ENCODE data around the gene KRT80. TPM values are rescaled to one million over a fixed set of nuclear protein-coding genes. Genes with fewer than 3 reads are reported as not detected.
A peak's percentile ranks its signal among the peaks of the same experiment; 100 is the strongest.

KRT80 gene
- total RNA-seq, 5 donors from 2014 or later (not counting 1 experiment from before 2014, with no cell fraction given), result 0.09 to 0.12 TPM; not detected in 3

GRCh38 chr12:52145228-52146088 lies 46.4 kb downstream of the KRT80 start:
- Histone ChIP-seq H3K36me3 (ENCODE audit: control insufficient read depth in 2 of 2, extremely low read depth in 1 of 2, insufficient read depth in 1 of 2, low read length in 1 of 2) (no peaks in the 10 kb centered on the region), H3K9me3 (no peaks in the 10 kb centered on the region), H3K4me1 (ENCODE audit: control insufficient read depth in 1 of 2, extremely low read depth in 1 of 2, insufficient read depth in 2 of 2, low read length in 2 of 2) (no peaks in the 10 kb centered on the region), H3K27me3 (replicated peaks in 1 of 2; ENCODE audit: control insufficient read depth in 2 of 2, extremely low read depth in 1 of 2, insufficient read depth in 2 of 2, low read length in 1 of 2) (peaks cover 0 to 14% of the 10 kb centered on the region in 2 experiments), H3K4me3 (ENCODE audit: control insufficient read depth in 1 of 2, extremely low read depth in 1 of 2, low read length in 1 of 2) (no peak overlapping the region), H3K27ac (ENCODE audit: low read length) (no peak overlapping the region)
- DNase-seq (no peak), ATAC-seq (replicated peaks in 1 of 4) (no peak)
- ChIA-PET CTCF (no interaction called here), POLR2A (no interaction called here)
- H3K27me3 Mint-ChIP-seq, result no peaks in the 10 kb centered on the region
- no peaks in the 10 kb centered on the region for H3K9me3 Mint-ChIP-seq
- no peak overlapping the region for H3K4me3 Mint-ChIP-seq
- H3K36me3 Mint-ChIP-seq, result no peaks in the 10 kb centered on the region
- 86% methylated on average over 11 of the region's 18 CpGs for WGBS (ENCODE audit: insufficient coverage)
- no peak overlapping the region for H3K27ac Mint-ChIP-seq
- no peaks in the 10 kb centered on the region for H3K4me1 Mint-ChIP-seq

GRCh38 chr12:52144512-52145227 lies 47.1 kb downstream of the KRT80 start:
- CTCF ChIA-PET, result no interaction called here
- no peaks in the 10 kb centered on the region for H3K4me1 Mint-ChIP-seq
- no peaks in the 10 kb centered on the region for H3K27me3 Mint-ChIP-seq
- H3K36me3 ChIP-seq (ENCODE audit: control insufficient read depth in 2 of 2, extremely low read depth in 1 of 2, insufficient read depth in 1 of 2, low read length in 1 of 2), result no peaks in the 10 kb centered on the region
- no peak for ATAC-seq (replicated peaks in 1 of 4)
- no peak overlapping the region for H3K4me3 ChIP-seq (ENCODE audit: control insufficient read depth in 1 of 2, extremely low read depth in 1 of 2, low read length in 1 of 2)
- no peak overlapping the region for H3K27ac ChIP-seq (ENCODE audit: low read length)
- H3K9me3 ChIP-seq, result no peaks in the 10 kb centered on the region
- H3K4me3 Mint-ChIP-seq, result no peak overlapping the region
- peaks cover 0 to 14% of the 10 kb centered on the region in 2 experiments for H3K27me3 ChIP-seq (replicated peaks in 1 of 2; ENCODE audit: control insufficient read depth in 2 of 2, extremely low read depth in 1 of 2, insufficient read depth in 2 of 2, low read length in 1 of 2)
- no peak for DNase-seq
- no peaks in the 10 kb centered on the region for H3K36me3 Mint-ChIP-seq
- POLR2A ChIA-PET, result interaction anchor here in 1 of 2 donors (0.6 kb wide), 1 partner anchor 293 kb away, joined by 3 read pairs; no protein-coding TSS in a partner anchor
- H3K4me1 ChIP-seq (ENCODE audit: control insufficient read depth in 1 of 2, extremely low read depth in 1 of 2, insufficient read depth in 2 of 2, low read length in 2 of 2), result no peaks in the 10 kb centered on the region
- WGBS (ENCODE audit: insufficient coverage), result 76% methylated on average over 13 of the region's 16 CpGs
- H3K27ac Mint-ChIP-seq, result no peak overlapping the region
- no peaks in the 10 kb centered on the region for H3K9me3 Mint-ChIP-seq

GRCh38 chr12:52142431-52142830 lies 49.4 kb downstream of the KRT80 start:
- Histone ChIP-seq H3K27ac (ENCODE audit: low read length) (no peak overlapping the region), H3K4me3 (ENCODE audit: control insufficient read depth in 1 of 2, extremely low read depth in 1 of 2, low read length in 1 of 2) (no peak overlapping the region), H3K9me3 (no peaks in the 10 kb centered on the region), H3K27me3 (replicated peaks in 1 of 2; ENCODE audit: control insufficient read depth in 2 of 2, extremely low read depth in 1 of 2, insufficient read depth in 2 of 2, low read length in 1 of 2) (peaks cover 0 to 30% of the 10 kb centered on the region in 2 experiments), H3K4me1 (ENCODE audit: control insufficient read depth in 1 of 2, extremely low read depth in 1 of 2, insufficient read depth in 2 of 2, low read length in 2 of 2) (no peaks in the 10 kb centered on the region), H3K36me3 (ENCODE audit: control insufficient read depth in 2 of 2, extremely low read depth in 1 of 2, insufficient read depth in 1 of 2, low read length in 1 of 2) (no peaks in the 10 kb centered on the region)
- ChIA-PET CTCF (no interaction called here), POLR2A (no interaction called here)
- Mint-ChIP-seq H3K9me3 (no peaks in the 10 kb centered on the region), H3K4me3 (no peak overlapping the region), H3K27ac (no peak overlapping the region), H3K27me3 (peaks cover 0 to 17% of the 10 kb centered on the region in 2 donors), H3K36me3 (no peaks in the 10 kb centered on the region), H3K4me1 (no peaks in the 10 kb centered on the region)
- no peak for ATAC-seq (replicated peaks in 1 of 4)
- 96% methylated on average over 4 of the region's 5 CpGs for WGBS (ENCODE audit: insufficient coverage)
- no peak for DNase-seq

DNA sequence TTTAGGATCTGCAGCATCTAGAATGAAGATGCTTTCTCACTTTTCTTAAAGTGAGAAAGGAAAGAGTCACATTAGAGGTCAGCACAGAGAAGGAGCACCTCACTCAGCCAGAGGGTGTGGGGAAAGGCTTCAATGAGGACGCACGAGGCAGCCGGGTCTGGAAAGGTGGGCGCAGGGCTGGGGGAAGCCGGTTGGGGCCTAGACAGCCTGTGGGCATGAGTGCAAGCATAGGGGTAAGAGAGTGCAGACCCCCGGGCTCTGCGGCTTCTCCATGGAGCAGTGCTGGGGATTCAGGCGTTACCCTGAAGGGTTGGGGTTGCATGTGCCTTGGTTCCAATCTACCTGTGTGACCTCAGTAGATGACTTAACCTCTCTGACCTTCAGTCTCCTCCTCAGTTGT lies 49.9 kb downstream of the KRT80 start:
- no peak for DNase-seq
- H3K4me1 ChIP-seq (ENCODE audit: control insufficient read depth in 1 of 2, extremely low read depth in 1 of 2, insufficient read depth in 2 of 2, low read length in 2 of 2), result no peaks in the 10 kb centered on the region
- no peak overlapping the region for H3K27ac Mint-ChIP-seq
- H3K9me3 ChIP-seq, result no peaks in the 10 kb centered on the region
- ChIA-PET POLR2A (no interaction called here), CTCF (no interaction called here)
- peaks cover 0 to 20% of the 10 kb centered on the region in 2 donors for H3K27me3 Mint-ChIP-seq
- H3K36me3 ChIP-seq (ENCODE audit: control insufficient read depth in 2 of 2, extremely low read depth in 1 of 2, insufficient read depth in 1 of 2, low read length in 1 of 2), result no peaks in the 10 kb centered on the region
- H3K4me3 ChIP-seq (ENCODE audit: control insufficient read depth in 1 of 2, extremely low read depth in 1 of 2, low read length in 1 of 2), result no peak overlapping the region
- no peak overlapping the region for H3K4me3 Mint-ChIP-seq
- ATAC-seq (replicated peaks in 1 of 4), result no peak
- H3K4me1 Mint-ChIP-seq, result no peaks in the 10 kb centered on the region
- 90% methylated on average over 7 of the region's 8 CpGs for WGBS (ENCODE audit: insufficient coverage)
- H3K9me3 Mint-ChIP-seq, result no peaks in the 10 kb centered on the region
- H3K27ac ChIP-seq (ENCODE audit: low read length), result no peak overlapping the region
- H3K27me3 ChIP-seq (replicated peaks in 1 of 2; ENCODE audit: control insufficient read depth in 2 of 2, extremely low read depth in 1 of 2, insufficient read depth in 2 of 2, low read length in 1 of 2), result peaks cover 0 to 33% of the 10 kb centered on the region in 2 experiments
- H3K36me3 Mint-ChIP-seq, result no peaks in the 10 kb centered on the region

- ATAC-seq (replicated peaks in 1 of 4) (no peak), DNase-seq (no peak)
- Mint-ChIP-seq H3K27me3 (peaks cover 0 to 24% of the 10 kb centered on the region in 2 donors), H3K4me1 (no peaks in the 10 kb centered on the region), H3K36me3 (no peaks in the 10 kb centered on the region), H3K4me3 (no peak overlapping the region), H3K9me3 (no peaks in the 10 kb centered on the region), H3K27ac (no peak overlapping the region)
- CTCF ChIA-PET, result no interaction called here
- H3K27me3 ChIP-seq (replicated peaks in 1 of 2; ENCODE audit: control insufficient read depth in 2 of 2, extremely low read depth in 1 of 2, insufficient read depth in 2 of 2, low read length in 1 of 2), result peaks cover 0 to 33% of the 10 kb centered on the region in 2 experiments
- no peaks in the 10 kb centered on the region for H3K9me3 ChIP-seq
- H3K27ac ChIP-seq (ENCODE audit: low read length), result no peak overlapping the region
- WGBS (ENCODE audit: insufficient coverage), result 83% methylated on average over 2 of the region's 4 CpGs
- no peak overlapping the region for H3K4me3 ChIP-seq (ENCODE audit: control insufficient read depth in 1 of 2, extremely low read depth in 1 of 2, low read length in 1 of 2)
- H3K36me3 ChIP-seq (ENCODE audit: control insufficient read depth in 2 of 2, extremely low read depth in 1 of 2, insufficient read depth in 1 of 2, low read length in 1 of 2), result no peaks in the 10 kb centered on the region
- POLR2A ChIA-PET, result no interaction called here
- H3K4me1 ChIP-seq (ENCODE audit: control insufficient read depth in 1 of 2, extremely low read depth in 1 of 2, insufficient read depth in 2 of 2, low read length in 2 of 2), result no peaks in the 10 kb centered on the region
Measured at GRCh38 chr12:52141306-52141705, 50.5 kb downstream of the KRT80 start.

DNA sequence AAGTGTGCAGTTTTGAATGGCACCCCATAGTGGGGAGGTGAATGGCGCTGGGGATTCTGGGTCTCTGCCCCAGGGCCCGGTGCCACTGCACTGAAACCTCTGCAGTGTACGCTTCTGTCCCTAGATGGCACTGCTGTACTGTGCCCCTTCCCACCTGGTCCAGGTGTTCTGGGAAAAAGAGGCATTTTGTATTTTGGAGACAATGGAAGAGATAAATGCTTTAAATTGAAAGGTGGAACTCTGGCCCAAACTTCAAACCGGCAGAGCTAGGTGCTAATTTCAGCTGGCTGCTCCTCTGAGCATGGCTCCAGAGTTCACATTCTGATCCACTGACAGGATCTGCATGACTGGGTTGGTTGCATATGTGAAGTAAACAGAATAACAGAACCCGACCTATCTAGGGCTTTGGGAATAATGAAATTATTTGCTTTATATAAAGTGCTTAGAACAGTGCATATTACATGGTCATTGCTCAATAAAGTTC lies 52.2 kb downstream of the KRT80 start:
- DNase-seq (peak in 13 of 35 experiments; percentile 9 to 59 (median 31)), ATAC-seq (replicated peaks in 1 of 4) (peak; percentile 76 to 94 (median 84))
- H3K36me3 Mint-ChIP-seq, result no peaks in the 10 kb centered on the region
- H3K9me3 ChIP-seq, result no peaks in the 10 kb centered on the region
- ChIA-PET POLR2A (no interaction called here), CTCF (interaction anchor here in 1 of 2 donors (0.5 kb wide), 1 partner anchor 20 kb away, joined by 3 read pairs; no protein-coding TSS in a partner anchor)
- peaks cover 0 to 26% of the 10 kb centered on the region in 2 donors for H3K27me3 Mint-ChIP-seq
- peaks cover 0 to 33% of the 10 kb centered on the region in 2 experiments for H3K27me3 ChIP-seq (replicated peaks in 1 of 2; ENCODE audit: control insufficient read depth in 2 of 2, extremely low read depth in 1 of 2, insufficient read depth in 2 of 2, low read length in 1 of 2)
- H3K4me3 Mint-ChIP-seq, result no peak overlapping the region
- H3K27ac ChIP-seq (ENCODE audit: low read length), result no peak overlapping the region
- no peaks in the 10 kb centered on the region for H3K9me3 Mint-ChIP-seq
- H3K4me1 Mint-ChIP-seq, result no peaks in the 10 kb centered on the region
- no peak overlapping the region for H3K4me3 ChIP-seq (ENCODE audit: control insufficient read depth in 1 of 2, extremely low read depth in 1 of 2, low read length in 1 of 2)
- H3K36me3 ChIP-seq (ENCODE audit: control insufficient read depth in 2 of 2, extremely low read depth in 1 of 2, insufficient read depth in 1 of 2, low read length in 1 of 2), result no peaks in the 10 kb centered on the region
- no peaks in the 10 kb centered on the region for H3K4me1 ChIP-seq (ENCODE audit: control insufficient read depth in 1 of 2, extremely low read depth in 1 of 2, insufficient read depth in 2 of 2, low read length in 2 of 2)
- H3K27ac Mint-ChIP-seq, result no peak overlapping the region
- WGBS (ENCODE audit: insufficient coverage), result 40% methylated on average over 4 of the region's 5 CpGs

All from T-cell (primary cell).